HG03354 (cell line): ENCODE measurements around the gene MKRN2OS.

Experiments
- ATAC-seq: cut with Tn5 transposase; IDR thresholded peaks from one replicate; pipeline ENCODE4 v1.9.1; 2021; ENCODE audit warnings: mild to moderate bottlenecking; ENCODE audit not compliant: unreplicated experiment, poor library complexity, severe bottlenecking

The MKRN2OS gene

GRCh38 chr3:12518261-12519028 lies 26.9 kb downstream of the MKRN2OS start:
- no peak for ATAC-seq

GRCh38 chr3:12516873-12517272 lies 28.4 kb downstream of the MKRN2OS start:
- no peak for ATAC-seq

- no peak for ATAC-seq
Observed at GRCh38 chr3:12515631-12516030, 29.7 kb downstream of the MKRN2OS start.

DNA sequence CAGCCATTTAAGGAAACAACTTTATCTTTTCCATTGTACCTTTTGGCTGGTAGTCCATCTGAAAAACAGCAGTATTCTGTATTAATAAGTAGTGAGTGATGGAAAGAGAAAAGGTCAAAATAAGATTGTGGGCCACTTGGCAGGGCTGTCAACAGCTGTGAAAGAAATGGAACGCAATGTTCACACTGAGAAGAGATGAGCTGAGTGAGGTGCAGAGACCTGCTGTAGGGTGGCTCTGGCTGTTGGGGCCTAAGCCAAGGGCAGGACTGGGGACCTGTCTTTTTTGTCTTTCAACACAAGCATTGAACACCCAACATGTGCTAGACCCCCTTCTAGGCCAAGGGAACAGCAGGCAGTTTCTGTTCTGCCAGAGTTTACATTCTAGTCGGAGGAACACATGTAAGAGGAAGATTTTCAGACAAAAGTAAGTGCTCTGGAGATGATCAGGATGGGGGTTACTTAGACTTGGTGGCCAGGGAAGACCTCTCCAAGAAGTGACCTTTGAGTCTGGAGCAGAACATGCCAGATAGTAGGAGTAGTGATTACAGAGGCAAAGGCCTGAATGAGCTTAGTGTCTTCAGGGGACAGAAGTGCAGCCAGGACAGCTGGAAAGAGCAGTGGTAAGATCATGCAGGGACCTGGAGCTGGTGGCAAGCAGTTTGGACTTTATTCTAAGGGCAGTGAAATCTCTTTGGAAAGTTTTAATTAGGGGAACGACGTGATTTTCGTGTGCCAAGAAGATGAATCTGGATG lies 31.4 kb downstream of the MKRN2OS start:
- no peak for ATAC-seq

GRCh38 chr3:12512534-12513118 lies 32.7 kb downstream of the MKRN2OS start:
- ATAC-seq, result no peak

- no peak for ATAC-seq
Observed at GRCh38 chr3:12509466-12509865, 35.8 kb downstream of the MKRN2OS start.

- ATAC-seq, result no peak
Observed at GRCh38 chr3:12508291-12508700, 37.0 kb downstream of the MKRN2OS start.

GRCh38 chr3:12507591-12508281 lies 37.6 kb downstream of the MKRN2OS start:
- no peak for ATAC-seq

DNA sequence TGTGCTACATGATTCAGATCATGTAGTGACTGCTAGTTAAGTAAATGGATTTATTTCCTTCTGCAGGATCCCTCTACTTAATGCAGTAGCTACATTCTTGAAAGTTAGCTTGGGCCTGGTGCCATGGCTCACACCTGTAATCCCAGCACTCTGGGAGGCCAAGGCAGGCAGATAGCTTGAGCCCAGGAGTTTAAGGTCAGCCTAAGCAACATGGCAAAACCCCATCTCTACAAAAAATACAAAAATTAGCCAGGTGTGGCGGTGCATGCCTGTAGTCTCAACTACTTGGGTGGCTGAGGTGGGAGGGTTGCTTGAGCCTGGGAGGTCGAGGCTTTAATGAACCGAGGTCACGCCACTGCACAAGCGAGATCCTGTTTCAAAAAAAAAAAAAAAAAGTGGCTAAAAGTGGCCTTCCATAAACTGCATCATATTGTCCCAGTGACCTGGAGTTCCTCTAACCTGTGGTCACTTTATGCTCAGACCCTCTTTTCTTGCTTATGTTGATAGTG lies 39.0 kb downstream of the MKRN2OS start:
- ATAC-seq, result no peak

GRCh38 chr3:12503126-12503957 lies 42.0 kb downstream of the MKRN2OS start:
- ATAC-seq, result no peak

DNA sequence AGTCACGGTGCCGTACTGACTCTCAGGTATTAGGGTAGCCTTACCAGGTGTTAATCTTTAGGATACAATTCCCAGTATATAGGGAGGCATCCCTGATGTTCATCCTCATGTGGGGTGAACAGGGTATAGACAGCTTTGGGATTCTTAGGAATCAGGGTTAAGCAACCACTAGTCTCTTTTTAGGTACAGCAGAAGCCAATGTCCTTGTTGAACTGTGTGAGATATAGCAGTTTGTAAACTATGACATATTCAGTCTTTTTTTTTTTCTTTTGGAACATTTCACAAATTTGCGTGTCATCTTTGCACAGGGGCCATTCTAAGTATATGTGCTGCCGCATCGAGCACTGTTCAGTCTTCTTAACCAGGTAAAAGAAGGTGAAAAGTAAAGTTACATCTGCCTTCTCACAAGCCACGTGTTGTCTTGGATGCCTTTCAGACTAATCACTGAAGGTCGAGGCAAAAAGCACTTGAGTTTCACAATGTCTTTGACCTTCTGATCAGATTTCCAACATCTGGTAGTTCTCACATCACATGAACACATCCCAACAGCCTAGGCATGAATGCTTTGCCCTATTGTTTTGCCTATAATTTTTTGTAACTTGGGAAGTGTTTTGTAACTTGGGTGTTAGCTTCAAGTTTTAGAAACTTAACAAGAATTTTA lies 43.8 kb downstream of the MKRN2OS start:
- no peak for ATAC-seq

- no peak for ATAC-seq
Observed at GRCh38 chr3:12499474-12499873, 45.8 kb downstream of the MKRN2OS start.

DNA sequence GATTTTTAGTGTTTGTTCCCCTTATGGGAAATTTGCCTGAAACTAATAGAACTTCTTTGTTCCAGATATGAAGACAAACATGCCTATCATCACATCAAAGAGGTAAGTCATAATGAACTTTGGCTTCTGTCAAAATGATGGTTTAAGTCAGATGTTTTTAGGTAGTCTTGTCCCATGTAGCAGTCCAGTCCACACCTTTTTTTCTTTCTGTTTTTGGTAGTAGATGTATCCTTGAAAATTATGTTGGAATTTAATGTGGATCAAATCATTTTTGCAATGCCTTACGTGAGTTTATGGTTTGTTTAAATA lies 48.9 kb downstream of the MKRN2OS start:
- no peak for ATAC-seq

DNA sequence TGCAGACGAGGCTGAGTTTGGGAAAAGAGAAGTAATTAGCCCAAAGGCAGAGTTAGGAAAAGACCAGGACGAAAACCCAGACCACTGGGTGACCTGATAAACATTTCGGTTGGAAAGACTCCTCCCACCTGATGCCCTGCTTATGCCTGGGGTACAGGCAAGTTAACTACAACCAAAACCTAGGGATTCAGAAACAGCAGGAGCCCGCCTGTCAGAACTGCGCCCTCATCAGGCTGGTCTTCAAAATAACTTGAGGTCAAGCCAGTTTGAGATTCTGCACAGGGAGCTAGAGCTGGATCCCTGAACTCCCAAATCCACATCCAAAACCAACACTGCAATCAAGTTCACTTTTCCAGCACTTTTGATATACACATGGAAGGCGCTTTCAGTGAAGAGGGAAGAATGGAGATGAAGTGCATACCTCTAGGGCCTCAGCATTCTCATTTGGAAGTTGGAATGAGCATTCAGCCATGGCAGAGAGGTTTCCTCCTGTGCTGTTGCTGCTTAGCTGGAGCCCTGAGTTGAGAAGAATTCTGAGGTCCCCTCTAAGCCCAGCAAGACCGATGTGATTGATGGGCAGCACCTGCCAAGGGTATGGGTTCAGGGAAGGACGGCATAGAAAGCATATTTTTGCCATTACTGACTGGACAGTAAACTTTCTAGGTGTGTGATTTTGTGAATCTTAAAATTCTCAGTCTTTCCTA lies 49.4 kb downstream of the MKRN2OS start:
- ATAC-seq, result no peak

- ATAC-seq, result no peak
Observed at GRCh38 chr3:12490547-12490946, 54.8 kb downstream of the MKRN2OS start.

DNA sequence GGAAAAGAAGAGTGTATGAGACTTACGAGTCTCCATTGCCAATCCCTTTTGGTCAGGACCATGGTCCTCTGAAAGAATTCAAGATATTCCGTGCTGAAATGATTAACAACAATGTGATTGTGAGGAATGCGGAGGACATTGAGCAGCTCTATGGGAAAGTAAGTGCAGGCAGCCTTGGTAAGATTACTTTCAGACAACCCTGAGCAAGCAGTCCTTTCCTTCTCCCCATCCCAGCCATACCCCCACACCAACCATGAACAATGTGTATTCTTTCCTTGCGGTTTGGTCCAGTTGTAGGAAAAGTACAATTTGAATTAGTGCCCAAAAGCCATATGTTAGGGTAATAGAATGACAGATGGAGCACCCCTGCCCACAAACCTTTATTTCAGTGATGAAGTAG lies 55.5 kb downstream of the MKRN2OS start:
- ATAC-seq, result no peak
